Activated T-cell treated with anti-CD3 and anti-CD28 coated beads, Interleukin-2, amount 50 U/mL, for 24 hours (primary cell): ENCODE measurements around the gene PATJ.

Source experiments
- DNase-seq: peaks from one replicate; pipeline ENCODE4 v3.0.0-alpha.2; 2020
- H3K27ac Mint-ChIP-seq: 2 replicates; pipeline ENCODE4 v1.8.0; 2020; ENCODE audit warnings: mild to moderate bottlenecking, mixed read lengths
- H3K27me3 Mint-ChIP-seq: 2 replicates; pipeline ENCODE4 v1.8.0; 2020; ENCODE audit warnings: mixed read lengths
- H3K36me3 Mint-ChIP-seq: 2 replicates; pipeline ENCODE4 v1.8.0; 2020; ENCODE audit warnings: low read depth, mixed read lengths
- H3K4me1 Mint-ChIP-seq: 2 replicates; pipeline ENCODE4 v1.8.0; 2020; ENCODE audit warnings: low read depth, mixed read lengths
- H3K4me3 Mint-ChIP-seq: 2 replicates; pipeline ENCODE4 v1.8.0; 2020; ENCODE audit warnings: mild to moderate bottlenecking, moderate library complexity, mixed read lengths
- H3K9me3 Mint-ChIP-seq: 2 replicates; pipeline ENCODE4 v1.8.0; 2020; ENCODE audit warnings: mixed read lengths

The PATJ gene

GRCh38 chr1:62089570-62089969 is 347.3 kb downstream of the PATJ start:
- Mint-ChIP-seq H3K4me1 (no peaks in the 10 kb centered on the region), H3K27ac (no peak overlapping the region), H3K27me3 (no peaks in the 10 kb centered on the region), H3K9me3 (no peaks in the 10 kb centered on the region), H3K36me3 (peaks cover 34% of the 10 kb centered on the region), H3K4me3 (no peak overlapping the region)
- no peak for DNase-seq

- no peaks in the 10 kb centered on the region for H3K9me3 Mint-ChIP-seq
- H3K36me3 Mint-ChIP-seq: peaks cover 33% of the 10 kb centered on the region
- no peak for DNase-seq
- H3K27ac Mint-ChIP-seq: no peak overlapping the region
- no peak overlapping the region for H3K4me3 Mint-ChIP-seq
- no peaks in the 10 kb centered on the region for H3K4me1 Mint-ChIP-seq
- H3K27me3 Mint-ChIP-seq: no peaks in the 10 kb centered on the region
Measured at GRCh38 chr1:62090016-62090415, 347.7 kb downstream of the PATJ start.

GRCh38 chr1:62092110-62092509 is 349.8 kb downstream of the PATJ start:
- H3K36me3 Mint-ChIP-seq: peaks cover 29% of the 10 kb centered on the region
- no peaks in the 10 kb centered on the region for H3K9me3 Mint-ChIP-seq
- no peak overlapping the region for H3K27ac Mint-ChIP-seq
- no peaks in the 10 kb centered on the region for H3K4me1 Mint-ChIP-seq
- DNase-seq: no peak
- H3K4me3 Mint-ChIP-seq: no peak overlapping the region
- H3K27me3 Mint-ChIP-seq: no peaks in the 10 kb centered on the region

GRCh38 chr1:62093261-62093660 is 351.0 kb downstream of the PATJ start:
- Mint-ChIP-seq H3K27ac (no peak overlapping the region), H3K27me3 (no peaks in the 10 kb centered on the region), H3K4me1 (no peaks in the 10 kb centered on the region), H3K4me3 (no peak overlapping the region), H3K9me3 (no peaks in the 10 kb centered on the region), H3K36me3 (peaks cover 28% of the 10 kb centered on the region)
- DNase-seq: no peak

DNA sequence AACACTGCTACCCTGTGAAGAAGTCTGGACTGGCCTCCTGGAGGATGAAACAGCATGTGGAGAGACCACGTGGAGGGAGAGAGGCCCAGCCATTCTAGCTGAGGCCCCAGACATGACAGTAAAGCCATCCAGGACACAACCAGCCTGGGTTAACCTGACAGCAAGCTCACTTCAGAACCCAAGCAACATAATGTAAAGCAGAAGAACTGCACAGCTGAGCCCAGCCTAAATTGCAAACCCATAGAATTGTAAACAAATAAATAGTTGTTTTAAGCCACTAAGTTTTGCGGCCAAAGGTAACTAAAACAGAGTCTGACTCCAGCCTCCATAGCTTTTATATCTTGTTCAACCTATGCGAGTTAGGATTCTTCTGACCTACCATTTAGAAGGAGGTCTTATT is 355.2 kb downstream of the PATJ start:
- no peak overlapping the region for H3K4me3 Mint-ChIP-seq
- peaks cover 2% of the 10 kb centered on the region for H3K9me3 Mint-ChIP-seq
- no peak for DNase-seq
- no peaks in the 10 kb centered on the region for H3K27me3 Mint-ChIP-seq
- H3K27ac Mint-ChIP-seq: no peak overlapping the region
- peaks cover 40% of the 10 kb centered on the region for H3K36me3 Mint-ChIP-seq
- H3K4me1 Mint-ChIP-seq: no peaks in the 10 kb centered on the region

GRCh38 chr1:62100442-62100841 is 358.2 kb downstream of the PATJ start:
- Mint-ChIP-seq H3K4me3 (no peak overlapping the region), H3K9me3 (peaks cover 2% of the 10 kb centered on the region)

DNA sequence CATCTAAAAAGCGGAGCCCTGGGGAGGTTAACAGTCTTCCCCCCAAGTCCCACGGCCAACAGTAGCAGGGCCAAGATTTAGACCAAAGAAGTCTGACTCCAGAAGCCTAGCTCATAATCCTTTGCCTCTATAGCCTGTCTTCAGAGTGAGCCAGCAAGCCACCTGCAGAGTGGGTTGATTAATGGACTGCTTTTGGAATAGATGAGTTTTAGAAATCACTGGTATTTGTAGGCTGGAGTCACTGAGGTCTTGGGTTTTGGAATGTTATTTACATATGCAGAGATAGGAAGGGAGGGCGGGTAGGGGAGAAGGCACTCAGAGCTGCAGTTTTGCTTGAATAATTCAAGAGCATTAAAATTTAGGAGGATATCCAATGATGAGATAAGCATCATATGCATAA is 361.6 kb downstream of the PATJ start:
- Mint-ChIP-seq H3K4me3 (no peak overlapping the region), H3K9me3 (peaks cover 2% of the 10 kb centered on the region), H3K4me1 (no peaks in the 10 kb centered on the region), H3K27ac (no peak overlapping the region), H3K36me3 (peaks cover 20% of the 10 kb centered on the region), H3K27me3 (no peaks in the 10 kb centered on the region)
- no peak for DNase-seq

More at GRCh38 chr1:62100442-62100841, 358.2 kb downstream of the PATJ start:
- H3K27me3 Mint-ChIP-seq: no peaks in the 10 kb centered on the region
- peaks cover 37% of the 10 kb centered on the region for H3K36me3 Mint-ChIP-seq
- no peak overlapping the region for H3K27ac Mint-ChIP-seq
- no peak for DNase-seq
- H3K4me1 Mint-ChIP-seq: no peaks in the 10 kb centered on the region

GRCh38 chr1:62107923-62108322 is 365.6 kb downstream of the PATJ start:
- Mint-ChIP-seq H3K27me3 (no peaks in the 10 kb centered on the region), H3K9me3 (no peaks in the 10 kb centered on the region), H3K4me1 (no peaks in the 10 kb centered on the region), H3K4me3 (no peak overlapping the region), H3K36me3 (peaks cover 4% of the 10 kb centered on the region), H3K27ac (no peak overlapping the region)
- no peak for DNase-seq

GRCh38 chr1:62109124-62109523 is 366.8 kb downstream of the PATJ start:
- no peaks in the 10 kb centered on the region for H3K27me3 Mint-ChIP-seq
- no peak overlapping the region for H3K27ac Mint-ChIP-seq
- H3K9me3 Mint-ChIP-seq: no peaks in the 10 kb centered on the region
- no peak overlapping the region for H3K4me3 Mint-ChIP-seq
- no peak for DNase-seq
- H3K4me1 Mint-ChIP-seq: no peaks in the 10 kb centered on the region
- H3K36me3 Mint-ChIP-seq: peaks cover 8% of the 10 kb centered on the region

- Mint-ChIP-seq H3K36me3 (peaks cover 10% of the 10 kb centered on the region), H3K4me1 (no peaks in the 10 kb centered on the region), H3K9me3 (no peaks in the 10 kb centered on the region), H3K4me3 (no peak overlapping the region), H3K27me3 (no peaks in the 10 kb centered on the region), H3K27ac (no peak overlapping the region)
- DNase-seq: no peak
Measured at GRCh38 chr1:62110198-62110817, 368.0 kb downstream of the PATJ start.

DNA sequence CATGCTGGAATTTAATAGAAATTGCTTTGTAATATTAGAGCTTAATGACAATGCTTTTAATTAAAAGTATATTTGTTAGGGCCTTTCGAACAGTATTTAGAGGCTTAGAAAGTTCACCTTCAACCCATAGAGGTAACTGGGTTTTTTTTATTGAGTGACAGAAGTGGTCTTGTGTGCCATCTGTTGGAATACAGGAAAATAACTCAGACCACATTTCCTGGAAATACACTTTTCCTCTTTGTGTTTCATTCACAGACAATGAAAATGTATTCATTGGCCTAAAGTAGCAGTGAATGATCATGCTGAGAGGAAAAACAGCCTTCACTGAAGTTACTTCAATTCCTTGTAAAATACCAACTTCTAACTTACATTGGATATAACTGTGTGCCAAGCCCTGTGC is 368.8 kb downstream of the PATJ start:
- DNase-seq: no peak
- Mint-ChIP-seq H3K27me3 (no peaks in the 10 kb centered on the region), H3K36me3 (peaks cover 10% of the 10 kb centered on the region), H3K27ac (no peak overlapping the region), H3K9me3 (no peaks in the 10 kb centered on the region), H3K4me3 (no peak overlapping the region), H3K4me1 (no peaks in the 10 kb centered on the region)

DNA sequence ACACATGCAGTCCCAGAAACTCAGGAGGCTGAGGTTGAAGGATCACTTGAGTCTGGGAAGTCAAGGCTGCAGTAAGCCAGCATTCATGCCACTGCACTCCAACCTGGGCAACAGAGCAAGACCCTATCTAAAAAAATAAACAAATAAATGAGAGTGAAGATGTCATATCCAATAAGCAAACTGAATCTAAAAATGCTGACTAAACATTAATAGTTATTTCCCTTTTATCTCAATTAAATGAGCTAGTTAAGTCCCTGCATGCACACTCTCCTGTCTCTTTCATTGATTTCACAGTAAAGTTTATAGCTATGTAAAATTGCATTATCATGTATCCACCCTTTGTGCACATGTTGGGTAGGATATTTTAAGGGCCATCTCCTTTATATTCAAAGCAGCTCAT is 371.2 kb downstream of the PATJ start:
- Mint-ChIP-seq H3K27ac (no peak overlapping the region), H3K4me3 (no peak overlapping the region), H3K4me1 (no peaks in the 10 kb centered on the region), H3K36me3 (peaks cover 27% of the 10 kb centered on the region), H3K27me3 (no peaks in the 10 kb centered on the region), H3K9me3 (no peaks in the 10 kb centered on the region)
- DNase-seq: no peak

- H3K4me3 Mint-ChIP-seq: no peak overlapping the region
- no peak overlapping the region for H3K27ac Mint-ChIP-seq
- H3K27me3 Mint-ChIP-seq: no peaks in the 10 kb centered on the region
- no peak for DNase-seq
- no peaks in the 10 kb centered on the region for H3K9me3 Mint-ChIP-seq
- H3K4me1 Mint-ChIP-seq: no peaks in the 10 kb centered on the region
- H3K36me3 Mint-ChIP-seq: peaks cover 31% of the 10 kb centered on the region
Measured at GRCh38 chr1:62117018-62117750, 374.9 kb downstream of the PATJ start.

DNA sequence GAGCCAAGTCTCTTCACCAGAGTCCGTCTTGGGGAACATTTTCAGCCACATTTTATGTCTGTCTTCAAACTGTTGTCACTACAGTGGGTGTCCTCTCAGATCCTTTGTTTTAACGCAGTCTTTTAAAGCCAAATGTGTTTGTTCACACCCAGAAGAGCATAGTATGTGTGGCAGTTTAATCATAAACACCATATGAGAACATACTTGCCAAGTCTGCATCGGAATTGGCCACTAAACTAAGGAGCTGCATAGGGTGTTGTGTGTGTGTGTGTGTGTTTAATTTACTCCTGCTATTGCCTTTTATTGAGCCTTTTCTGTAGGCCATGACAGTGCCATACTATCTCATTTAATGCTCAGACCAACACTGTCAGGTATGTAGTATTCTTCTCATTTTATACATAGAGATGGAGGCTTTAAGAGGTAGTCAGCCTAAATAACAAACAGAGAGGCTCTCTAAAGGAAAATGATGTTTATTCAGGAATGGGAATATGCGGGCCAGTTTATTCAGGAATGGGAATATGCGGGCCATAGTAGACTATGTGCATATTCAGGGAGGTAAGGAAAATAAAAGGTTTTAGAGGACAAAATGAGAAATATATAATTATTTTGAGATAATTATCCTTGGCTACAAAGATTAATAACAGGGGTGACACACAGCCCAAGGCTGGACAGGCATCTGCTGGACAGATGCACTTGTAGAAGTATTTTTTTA is 384.5 kb downstream of the PATJ start:
- DNase-seq: no peak
- Mint-ChIP-seq H3K4me3 (no peak overlapping the region), H3K27me3 (no peaks in the 10 kb centered on the region), H3K9me3 (no peaks in the 10 kb centered on the region), H3K27ac (no peak overlapping the region), H3K36me3 (peaks cover 16% of the 10 kb centered on the region), H3K4me1 (no peaks in the 10 kb centered on the region)

GRCh38 chr1:62128745-62129144 is 386.5 kb downstream of the PATJ start:
- Mint-ChIP-seq H3K27me3 (no peaks in the 10 kb centered on the region), H3K27ac (no peak overlapping the region), H3K4me3 (no peak overlapping the region), H3K9me3 (no peaks in the 10 kb centered on the region), H3K4me1 (no peaks in the 10 kb centered on the region), H3K36me3 (peaks cover 18% of the 10 kb centered on the region)
- DNase-seq: no peak
